ENCODE results near the gene KIAA2012. TPM values are rescaled to one million over a fixed set of nuclear protein-coding genes. Genes with fewer than 3 reads are reported as not detected.

The KIAA2012 gene
- total RNA-seq, 1 donor, result not detected

- no peak for DNase-seq (ENCODE audit: low read depth in 2 of 3, low spot score in 2 of 3)
Observed at GRCh38 chr2:202074324-202074723, 1.3 kb downstream of the KIAA2012 start.

GRCh38 chr2:202079310-202079709, 6.3 kb downstream of the KIAA2012 start:
- no peak for DNase-seq (ENCODE audit: low read depth in 2 of 3, low spot score in 2 of 3)

- no peak for DNase-seq (ENCODE audit: low read depth in 2 of 3, low spot score in 2 of 3)
Observed at GRCh38 chr2:202084265-202084664, 11.2 kb downstream of the KIAA2012 start.

GRCh38 chr2:202088777-202089176, 15.7 kb downstream of the KIAA2012 start:
- no peak for DNase-seq (ENCODE audit: low read depth in 2 of 3, low spot score in 2 of 3)

GRCh38 chr2:202090530-202090929, 17.5 kb downstream of the KIAA2012 start:
- DNase-seq (ENCODE audit: low read depth in 2 of 3, low spot score in 2 of 3), result no peak

GRCh38 chr2:202091476-202091875, 18.4 kb downstream of the KIAA2012 start:
- peak in 2 of 3 donors; percentile 19 to 63 for DNase-seq (ENCODE audit: low read depth in 2 of 3, low spot score in 2 of 3)

GRCh38 chr2:202094426-202094986, 21.5 kb downstream of the KIAA2012 start:
- no peak for DNase-seq (ENCODE audit: low read depth in 2 of 3, low spot score in 2 of 3)

GRCh38 chr2:202095235-202095634, 22.2 kb downstream of the KIAA2012 start:
- DNase-seq (ENCODE audit: low read depth in 2 of 3, low spot score in 2 of 3), result no peak

- DNase-seq (ENCODE audit: low read depth in 2 of 3, low spot score in 2 of 3), result no peak
Observed at GRCh38 chr2:202096736-202097135, 23.7 kb downstream of the KIAA2012 start.

- DNase-seq (ENCODE audit: low read depth in 2 of 3, low spot score in 2 of 3), result no peak
Observed at GRCh38 chr2:202098291-202098690, 25.2 kb downstream of the KIAA2012 start.

GRCh38 chr2:202099515-202099914, 26.5 kb downstream of the KIAA2012 start:
- no peak for DNase-seq (ENCODE audit: low read depth in 2 of 3, low spot score in 2 of 3)

GRCh38 chr2:202100176-202100575, 27.1 kb downstream of the KIAA2012 start:
- peak in 1 of 3 donors; percentile 38 for DNase-seq (ENCODE audit: low read depth in 2 of 3, low spot score in 2 of 3)

- no peak for DNase-seq (ENCODE audit: low read depth in 2 of 3, low spot score in 2 of 3)
Observed at GRCh38 chr2:202101026-202101579, 28.0 kb downstream of the KIAA2012 start.

- no peak for DNase-seq (ENCODE audit: low read depth in 2 of 3, low spot score in 2 of 3)
Observed at GRCh38 chr2:202102425-202103000, 29.5 kb downstream of the KIAA2012 start.

GRCh38 chr2:202104286-202104870, 31.3 kb downstream of the KIAA2012 start:
- DNase-seq (ENCODE audit: low read depth in 2 of 3, low spot score in 2 of 3), result peak in 2 of 3 donors; percentile 19 to 43

GRCh38 chr2:202105025-202105424, 32.0 kb downstream of the KIAA2012 start:
- no peak for DNase-seq (ENCODE audit: low read depth in 2 of 3, low spot score in 2 of 3)

- DNase-seq (ENCODE audit: low read depth in 2 of 3, low spot score in 2 of 3), result no peak
Observed at GRCh38 chr2:202108345-202108744, 35.3 kb downstream of the KIAA2012 start.

GRCh38 chr2:202109139-202109736, 36.2 kb downstream of the KIAA2012 start:
- DNase-seq (ENCODE audit: low read depth in 2 of 3, low spot score in 2 of 3), result no peak

- DNase-seq (ENCODE audit: low read depth in 2 of 3, low spot score in 2 of 3), result no peak
Observed at GRCh38 chr2:202109737-202110184, 36.7 kb downstream of the KIAA2012 start.

GRCh38 chr2:202110491-202110890, 37.4 kb downstream of the KIAA2012 start:
- no peak for DNase-seq (ENCODE audit: low read depth in 2 of 3, low spot score in 2 of 3)

- no peak for DNase-seq (ENCODE audit: low read depth in 2 of 3, low spot score in 2 of 3)
Observed at GRCh38 chr2:202112041-202112440, 39.0 kb downstream of the KIAA2012 start.
